Activated T-helper 2 cell treated with anti-CD3 and anti-CD28 coated beads, Interferon-gamma antibody, Interleukin-2, Interleukin-4, amounts not matched to agents 10 μg/mL and 5 μg/mL and 100 μg/mL, durations not matched to agents 14 hours and 24 hours and 36 hours (primary cell): ENCODE data around the gene ST8SIA4. TPM values are rescaled to one million over a fixed set of nuclear protein-coding genes. Genes with fewer than 3 reads are reported as not detected.
A peak's percentile ranks its signal among the peaks of the same experiment; 100 is the strongest.
"Not testable (repeated sequence)": the region's sequence is repeated elsewhere in the genome, so short reads cannot be mapped to it uniquely, and the experiment has no call there.

Experiments
- DNase-seq: peaks from one replicate; pipeline ENCODE4 v3.0.0; 2021; ENCODE audit warnings: low spot score
- H3K27ac Mint-ChIP-seq: one replicate; pipeline ENCODE4 v1.8.0; 2021; ENCODE audit warnings: mixed read lengths
- H3K27me3 Mint-ChIP-seq: one replicate; pipeline ENCODE4 v1.8.0; 2021; ENCODE audit warnings: low read depth, mixed read lengths
- H3K36me3 Mint-ChIP-seq: one replicate; pipeline ENCODE4 v1.8.0; 2021; ENCODE audit warnings: low read depth, mixed read lengths
- H3K4me1 Mint-ChIP-seq: one replicate; pipeline ENCODE4 v1.8.0; 2021; ENCODE audit warnings: low read depth, mixed read lengths
- H3K4me3 Mint-ChIP-seq: one replicate; pipeline ENCODE4 v1.8.0; 2021; ENCODE audit warnings: low read depth, mild to moderate bottlenecking, moderate library complexity, mixed read lengths
- H3K9me3 Mint-ChIP-seq: one replicate; pipeline ENCODE4 v1.8.0; 2021; ENCODE audit warnings: mixed read lengths
- intact Hi-C: fragments of 100-400 bp; cut with micrococcal nuclease; formaldehyde crosslinking; loops from one replicate; pipeline ENCODE4 v1.15.1; 2023
- total RNA-seq: library from RNA; stranded (reverse); gene quantifications from 2 replicates; pipeline ENCODE4 v1.2.3, GENCODE V29; 2022

ST8SIA4 gene
- total RNA-seq, 1 donor from 2014 or later, result 79.1 TPM

DNA sequence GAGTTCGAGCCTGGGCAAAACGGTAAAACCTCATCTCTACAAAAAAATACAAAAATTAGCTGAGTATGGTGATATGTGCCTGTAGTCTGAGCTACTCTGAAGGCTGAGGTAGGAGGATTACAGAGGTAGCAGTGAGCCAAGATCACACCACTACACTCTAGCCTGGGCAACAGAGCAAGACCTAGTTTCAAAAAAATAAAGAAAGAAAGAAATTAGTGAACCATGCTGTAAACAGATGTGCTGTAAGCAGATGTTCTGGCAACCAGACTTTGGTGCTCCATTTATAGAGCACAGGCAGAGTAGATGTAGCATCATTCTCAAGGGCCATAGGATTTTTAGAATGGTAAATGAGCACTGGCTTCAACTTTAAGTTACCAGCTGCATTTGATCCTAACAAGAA is 115.4 kb downstream of the ST8SIA4 start:
- H3K9me3 Mint-ChIP-seq, result peaks cover 24% of the 10 kb centered on the region
- no peaks in the 10 kb centered on the region for H3K27me3 Mint-ChIP-seq
- H3K4me1 Mint-ChIP-seq, result peaks cover 21% of the 10 kb centered on the region
- intact Hi-C loops, result no loop called here
- H3K27ac Mint-ChIP-seq, result no peak overlapping the region
- peaks cover 13% of the 10 kb centered on the region for H3K36me3 Mint-ChIP-seq
- no peak overlapping the region for H3K4me3 Mint-ChIP-seq
- DNase-seq, result no peak

DNA sequence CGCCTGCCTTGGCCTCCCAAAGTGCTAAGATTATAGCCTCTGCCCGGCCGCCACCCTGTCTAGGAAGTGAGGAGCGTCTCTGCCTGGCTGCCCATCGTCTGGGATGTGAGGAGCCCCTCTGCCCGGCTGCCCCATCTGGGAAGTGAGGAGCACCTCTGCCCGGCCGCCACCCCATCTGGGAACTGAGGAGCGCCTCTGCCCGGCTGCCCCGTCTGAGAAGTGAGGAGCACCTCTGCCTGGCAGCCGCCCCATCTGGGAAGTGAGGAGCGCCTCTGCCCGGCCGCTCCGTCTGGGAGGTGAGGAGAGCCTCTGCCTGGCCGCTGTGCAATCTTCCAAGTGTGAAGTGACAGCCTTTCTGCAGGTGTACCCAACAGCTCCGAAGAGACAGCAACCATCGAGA is 117.5 kb downstream of the ST8SIA4 start:
- H3K4me1 Mint-ChIP-seq, result peaks cover 29% of the 10 kb centered on the region
- intact Hi-C loops, H3K36me3 Mint-ChIP-seq, H3K4me3 Mint-ChIP-seq, DNase-seq, H3K27me3 Mint-ChIP-seq, H3K27ac Mint-ChIP-seq: not testable (repeated sequence)
- H3K9me3 Mint-ChIP-seq, result peaks cover 23% of the 10 kb centered on the region

DNA sequence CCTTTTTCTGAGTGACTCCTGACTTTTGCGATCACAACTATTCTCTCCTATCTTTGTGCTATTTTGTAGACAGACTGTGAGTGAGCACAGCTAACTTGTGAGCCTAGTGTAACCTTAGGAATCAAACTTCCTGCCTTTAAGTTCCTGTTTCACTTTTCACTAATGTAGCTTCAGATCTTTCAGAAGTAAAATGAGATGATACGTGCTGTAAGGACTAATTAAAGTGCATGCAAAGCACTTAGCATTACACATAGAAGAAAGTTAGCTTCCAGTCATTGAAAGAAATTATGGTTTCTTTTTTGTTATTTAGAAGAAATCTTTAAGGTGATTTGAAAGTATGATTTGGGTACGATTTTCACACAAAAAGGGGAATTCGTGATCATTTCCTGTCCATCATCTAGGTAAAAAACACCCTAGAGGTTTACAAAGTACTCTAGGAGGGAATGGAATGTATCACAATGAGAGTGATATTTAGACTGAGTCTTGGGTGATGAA is 122.7 kb downstream of the ST8SIA4 start:
- DNase-seq, result no peak
- Mint-ChIP-seq H3K4me3 (peak overlapping the region; percentile 79), H3K36me3 (peaks cover 6% of the 10 kb centered on the region), H3K27me3 (no peaks in the 10 kb centered on the region), H3K4me1 (peaks cover 38% of the 10 kb centered on the region), H3K9me3 (peaks cover 15% of the 10 kb centered on the region), H3K27ac (peak overlapping the region; percentile 98)
- intact Hi-C loops, result loop anchor here (1.0 to 5.0 kb wide), 9 partner anchors 30 to 1748 kb away; partner anchors contain the start of gene FAM174A

- H3K36me3 Mint-ChIP-seq, result peaks cover 6% of the 10 kb centered on the region
- peaks cover 41% of the 10 kb centered on the region for H3K4me1 Mint-ChIP-seq
- intact Hi-C loops, result loop anchor here (1.0 to 5.0 kb wide), 10 partner anchors 31 to 1748 kb away; partner anchors contain the start of gene FAM174A
- H3K27ac Mint-ChIP-seq, result peak overlapping the region; percentile 98
- no peak for DNase-seq
- peaks cover 12% of the 10 kb centered on the region for H3K9me3 Mint-ChIP-seq
- H3K27me3 Mint-ChIP-seq, result no peaks in the 10 kb centered on the region
- H3K4me3 Mint-ChIP-seq, result peak overlapping the region; percentile 79
These were observed 123.3 kb downstream of the ST8SIA4 start for GRCh38 chr5:100779669-100780375.

DNA sequence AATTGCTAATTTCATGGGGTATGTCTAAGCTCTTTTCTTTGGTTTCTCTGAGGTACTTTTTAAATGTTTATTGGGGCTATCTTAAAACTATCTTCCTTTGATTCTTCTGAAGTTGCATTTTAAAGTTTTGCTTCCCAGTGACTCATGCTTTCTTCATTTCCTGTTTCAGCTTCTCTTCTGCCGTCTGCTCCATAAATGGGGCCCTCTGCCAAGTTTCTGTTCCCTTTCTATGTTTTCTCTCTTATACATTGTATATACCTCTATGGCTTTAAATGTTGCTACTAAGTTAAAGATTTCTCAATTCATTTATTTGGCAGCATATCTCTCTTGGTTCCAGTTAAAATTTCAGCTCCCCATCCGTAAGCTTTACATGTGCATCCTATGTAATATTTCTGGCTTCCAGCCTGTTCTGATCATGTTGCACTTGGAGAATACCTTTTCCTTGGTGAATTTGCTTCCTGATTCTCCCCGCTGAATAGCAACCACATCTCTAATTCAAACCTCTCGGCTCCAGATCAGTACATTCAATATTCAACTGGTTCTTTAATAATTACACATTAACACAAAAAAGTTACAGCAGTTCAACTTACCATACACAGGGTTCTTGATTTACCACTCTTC is 125.3 kb downstream of the ST8SIA4 start:
- peak overlapping the region; percentile 30 for H3K4me3 Mint-ChIP-seq
- H3K27ac Mint-ChIP-seq, result peak overlapping the region; percentile 31
- no peak for DNase-seq
- peaks cover 41% of the 10 kb centered on the region for H3K4me1 Mint-ChIP-seq
- intact Hi-C loops, result loop anchor here (5.0 kb wide), 1 partner anchor 45 kb away; no protein-coding TSS in a partner anchor
- H3K9me3 Mint-ChIP-seq, result peaks cover 3% of the 10 kb centered on the region
- H3K27me3 Mint-ChIP-seq, result no peaks in the 10 kb centered on the region
- H3K36me3 Mint-ChIP-seq, result peaks cover 6% of the 10 kb centered on the region

DNA sequence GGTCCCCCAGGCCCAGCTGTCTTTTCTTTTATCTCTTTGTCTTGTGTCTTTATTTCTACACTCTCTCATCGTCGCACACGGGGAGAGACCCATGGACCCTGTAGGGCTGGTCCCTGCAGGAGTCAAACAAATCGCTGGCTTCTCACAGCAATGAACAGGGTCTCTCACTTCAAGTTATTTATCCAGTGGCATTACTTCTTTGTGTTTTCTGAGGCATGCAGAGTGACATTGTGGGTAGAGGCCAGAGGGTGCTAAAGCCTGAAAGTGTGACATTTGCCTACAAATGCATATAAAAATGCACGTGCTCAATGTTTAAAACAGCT is 127.6 kb downstream of the ST8SIA4 start:
- intact Hi-C loops, result loop anchor here (5.0 kb wide), 1 partner anchor 43 kb away; no protein-coding TSS in a partner anchor
- H3K36me3 Mint-ChIP-seq, result peaks cover 6% of the 10 kb centered on the region
- no peak overlapping the region for H3K4me3 Mint-ChIP-seq
- no peaks in the 10 kb centered on the region for H3K27me3 Mint-ChIP-seq
- H3K9me3 Mint-ChIP-seq, result no peaks in the 10 kb centered on the region
- no peak overlapping the region for H3K27ac Mint-ChIP-seq
- H3K4me1 Mint-ChIP-seq, result peaks cover 32% of the 10 kb centered on the region
- no peak for DNase-seq

- intact Hi-C loops, result no loop called here
- peaks cover 6% of the 10 kb centered on the region for H3K27me3 Mint-ChIP-seq
- H3K27ac Mint-ChIP-seq, result no peak overlapping the region
- peaks cover 7% of the 10 kb centered on the region for H3K4me1 Mint-ChIP-seq
- no peak overlapping the region for H3K4me3 Mint-ChIP-seq
- peaks cover 4% of the 10 kb centered on the region for H3K36me3 Mint-ChIP-seq
- no peak for DNase-seq
- H3K9me3 Mint-ChIP-seq, result peaks cover 12% of the 10 kb centered on the region
These were observed 130.5 kb downstream of the ST8SIA4 start for GRCh38 chr5:100772548-100772947.

GRCh38 chr5:100772006-100772405 is 131.1 kb downstream of the ST8SIA4 start:
- Mint-ChIP-seq H3K4me1 (peaks cover 6% of the 10 kb centered on the region), H3K9me3 (peaks cover 12% of the 10 kb centered on the region), H3K36me3 (peaks cover 4% of the 10 kb centered on the region), H3K27me3 (peaks cover 6% of the 10 kb centered on the region), H3K27ac (no peak overlapping the region), H3K4me3 (no peak overlapping the region)
- intact Hi-C loops, result no loop called here
- DNase-seq, result no peak

GRCh38 chr5:100771181-100771580 is 131.9 kb downstream of the ST8SIA4 start:
- Mint-ChIP-seq H3K36me3 (peaks cover 4% of the 10 kb centered on the region), H3K9me3 (peaks cover 12% of the 10 kb centered on the region), H3K27ac (no peak overlapping the region), H3K27me3 (peaks cover 6% of the 10 kb centered on the region), H3K4me3 (no peak overlapping the region), H3K4me1 (peaks cover 6% of the 10 kb centered on the region)
- intact Hi-C loops, result no loop called here
- no peak for DNase-seq

DNA sequence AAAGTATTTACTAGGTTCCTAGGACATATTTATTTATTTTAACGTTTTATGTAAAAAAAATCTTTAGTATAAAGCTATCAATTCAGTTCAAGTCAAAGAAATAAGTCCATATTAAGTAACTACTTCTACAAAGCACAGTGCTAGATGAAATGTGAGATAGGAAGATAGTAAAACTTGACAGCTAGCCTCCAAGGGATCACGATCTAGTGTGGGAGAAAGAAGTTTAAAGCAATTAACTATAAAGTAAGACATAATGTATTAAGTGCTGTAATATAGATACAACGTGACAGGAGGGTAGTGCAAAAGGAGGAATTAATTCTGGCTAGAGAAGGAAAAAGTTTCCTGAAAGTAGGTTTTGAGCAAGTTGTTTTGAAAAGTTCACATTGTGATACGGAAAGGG is 134.9 kb downstream of the ST8SIA4 start:
- Mint-ChIP-seq H3K27ac (no peak overlapping the region), H3K36me3 (peaks cover 4% of the 10 kb centered on the region), H3K4me1 (no peaks in the 10 kb centered on the region), H3K27me3 (peaks cover 9% of the 10 kb centered on the region), H3K9me3 (peaks cover 12% of the 10 kb centered on the region), H3K4me3 (no peak overlapping the region)
- intact Hi-C loops, result no loop called here
- DNase-seq, result no peak

GRCh38 chr5:100762995-100763394 is 140.1 kb downstream of the ST8SIA4 start:
- peaks cover 9% of the 10 kb centered on the region for H3K27me3 Mint-ChIP-seq
- no peaks in the 10 kb centered on the region for H3K4me1 Mint-ChIP-seq
- H3K27ac Mint-ChIP-seq, result no peak overlapping the region
- intact Hi-C loops, result no loop called here
- H3K4me3 Mint-ChIP-seq, result no peak overlapping the region
- DNase-seq, result no peak
- H3K9me3 Mint-ChIP-seq, result no peaks in the 10 kb centered on the region
- H3K36me3 Mint-ChIP-seq, result no peaks in the 10 kb centered on the region

DNA sequence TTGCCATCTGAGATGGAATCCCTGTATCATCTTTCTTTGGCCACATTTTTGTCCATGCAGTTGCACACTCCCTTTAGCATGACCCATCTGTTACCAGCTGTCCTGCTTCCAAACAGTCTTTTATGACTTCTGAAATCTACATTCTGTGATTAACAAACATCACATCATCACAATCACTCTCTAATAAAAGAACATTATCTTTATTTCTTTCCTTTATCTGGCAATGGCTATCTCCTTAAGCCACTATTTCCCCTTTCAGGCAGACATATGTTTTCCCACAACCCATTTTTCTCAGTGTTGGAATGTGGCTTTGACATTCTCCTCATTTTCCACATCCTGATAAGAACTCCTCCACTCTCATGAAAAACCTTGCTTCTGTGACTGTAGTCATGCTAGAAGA is 141.0 kb downstream of the ST8SIA4 start:
- Mint-ChIP-seq H3K4me1 (no peaks in the 10 kb centered on the region), H3K4me3 (no peak overlapping the region), H3K27me3 (peaks cover 13% of the 10 kb centered on the region), H3K36me3 (no peaks in the 10 kb centered on the region), H3K9me3 (no peaks in the 10 kb centered on the region), H3K27ac (no peak overlapping the region)
- intact Hi-C loops, result no loop called here
- DNase-seq, result no peak

- intact Hi-C loops, result no loop called here
These were observed 141.9 kb downstream of the ST8SIA4 start for GRCh38 chr5:100761192-100761591.

More at GRCh38 chr5:100761192-100761591, 141.9 kb downstream of the ST8SIA4 start:
- H3K4me1 Mint-ChIP-seq, result no peaks in the 10 kb centered on the region
- H3K36me3 Mint-ChIP-seq, result no peaks in the 10 kb centered on the region
- no peak overlapping the region for H3K27ac Mint-ChIP-seq
- no peak for DNase-seq
- no peak overlapping the region for H3K4me3 Mint-ChIP-seq
- no peaks in the 10 kb centered on the region for H3K9me3 Mint-ChIP-seq
- H3K27me3 Mint-ChIP-seq, result peaks cover 18% of the 10 kb centered on the region
